ENCODE data around the gene FGF8.

- TF ChIP-seq CTCF (IDR thresholded peaks at IDR 0.05) = no peak
- TF ChIP-seq POLR2A (IDR thresholded peaks at IDR 0.05) = no peak
Measured at GRCh38 chr10:101807158-101807557, 31.2 kb upstream of the FGF8 start.

All from breast epithelium (tissue), 3 donors.